ENCODE measurements around the gene ATP6V0E2.

DNA sequence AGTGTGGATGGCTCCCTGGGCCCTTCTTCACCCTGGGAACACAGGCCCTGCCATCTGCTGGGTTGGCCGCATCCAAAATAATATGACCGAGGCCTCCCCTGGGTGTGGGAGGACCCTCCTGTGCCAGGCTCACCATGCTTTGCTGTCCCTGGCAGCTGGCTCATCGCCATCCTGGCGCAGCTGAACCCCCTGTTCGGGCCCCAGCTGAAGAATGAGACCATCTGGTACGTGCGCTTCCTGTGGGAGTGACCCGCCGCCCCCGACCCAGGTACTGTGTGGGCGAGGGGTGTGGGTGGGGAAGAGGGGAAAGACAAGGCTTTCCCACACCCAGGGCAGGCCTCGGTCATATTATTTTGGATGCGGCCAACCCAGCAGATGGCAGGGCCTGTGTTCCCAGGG is 4.8 kb downstream of the ATP6V0E2 start:
- TF ChIP-seq EZH2 (IDR thresholded peaks at IDR 0.05), result no peak
- no peak for TF ChIP-seq POLR2AphosphoS5 (IDR thresholded peaks at IDR 0.05; ENCODE audit: borderline replicate concordance, low read depth, low read length)
- TF ChIP-seq FOXP2 (optimal IDR thresholded peaks at IDR 0.05; ENCODE audit: control extremely low read depth, extremely low read length, insufficient read depth), result no peak
